Endothelial cell of umbilical vein (primary cell): ENCODE measurements around the gene CAPG. TPM values are rescaled to one million over a fixed set of nuclear protein-coding genes. Genes with fewer than 3 reads are reported as not detected.

Source experiments
- BruUV-seq: library from RNA; stranded (reverse); fragments of 400-500 nt; replicated peaks from 2 replicates; lab custom pipeline; 2021; lab: Mats Ljungman, UMichigan
- CTCF ChIA-PET: fragments of 300-600, 350-600 bp; sonication (Branson Sonifier 250); formaldehyde crosslinking; loops from one replicate; lab custom pipeline; 2021; ENCODE audit warnings: antibody characterized with exemption, inconsistent platforms; lab: Charles Lee
- POLR2A ChIA-PET: fragments of 300-600, 350-600 bp; sonication (Branson Sonifier 250); formaldehyde crosslinking; loops from one replicate; lab custom pipeline; 2021; ENCODE audit warnings: antibody characterized with exemption, inconsistent platforms; lab: Charles Lee
- DNase-seq: peaks from one replicate; pipeline ENCODE4 v3.0.0-alpha.2; 2011; ENCODE audit warnings: low read depth, low spot score
- FAIRE-seq: peaks from 2 replicates; lab custom pipeline; 2011; peaks lifted over from hg19 to GRCh38; lab: Jason Lieb, UNC
- H2AFZ ChIP-seq: 2 replicates; pipeline ENCODE4 v1.6.0; 2012; ENCODE audit warnings: low read depth, low read length, control low read depth, inconsistent platforms
- H3K27ac ChIP-seq: 2 replicates; pipeline ENCODE4 v1.5.1; 2011; ENCODE audit warnings: low read depth, mild to moderate bottlenecking, control low read depth, low read length, moderate library complexity; ENCODE audit not compliant: insufficient read depth
- H3K27me3 ChIP-seq, 2 experiments: 2 replicates each; pipeline versions ENCODE4 v1.6.0 to v1.6.1; 2011; ENCODE audit warnings: low read length in 2 of 2, mixed read lengths in 1 of 2; ENCODE audit not compliant: control insufficient read depth in 2 of 2, insufficient read depth in 2 of 2
- H3K36me3 ChIP-seq, 2 experiments: 2 replicates in 1 of 2; 3 replicates in 1 of 2; pipeline ENCODE4 v1.5.1; 2011; ENCODE audit warnings: low read length in 2 of 2, mild to moderate bottlenecking in 1 of 2, moderate library complexity in 1 of 2; ENCODE audit not compliant: control insufficient read depth in 2 of 2, insufficient read depth in 2 of 2; ENCODE audit errors: extremely low read depth in 1 of 2
- H3K4me1 ChIP-seq: 3 replicates; pipeline ENCODE4 v1.5.1; 2011; ENCODE audit warnings: mild to moderate bottlenecking, low read length; ENCODE audit not compliant: control insufficient read depth, insufficient read depth; ENCODE audit errors: extremely low read depth
- H3K4me2 ChIP-seq: 2 replicates; pipeline ENCODE4 v1.6.1; 2011; ENCODE audit warnings: low read length, control low read depth, mixed read lengths; ENCODE audit not compliant: insufficient read depth
- H3K4me3 ChIP-seq, 3 experiments: fragments of 200-600 bp in 1 of 3; sonication (generic), shearing (Covaris generic) in 1 of 3; replicated peaks in 1 of 3; 2 replicates each; pipeline ENCODE4 v1.5.1; 2011 to 2016; ENCODE audit warnings: control low read depth in 3 of 3, low read length in 3 of 3, mild to moderate bottlenecking in 2 of 3, inconsistent platforms in 1 of 3, low read depth in 1 of 3, moderate library complexity in 1 of 3; ENCODE audit not compliant: insufficient read depth in 1 of 3
- H3K79me2 ChIP-seq: 2 replicates; pipeline ENCODE4 v1.6.0; 2012; ENCODE audit warnings: low read length, inconsistent platforms; ENCODE audit not compliant: control insufficient read depth, insufficient read depth
- H3K9ac ChIP-seq: replicated peaks from 2 replicates; pipeline ENCODE3; 2011; ENCODE audit warnings: low read length, control low read depth; ENCODE audit not compliant: insufficient read depth; ENCODE audit errors: extremely low read depth
- H3K9me1 ChIP-seq: replicated peaks from 3 replicates; pipeline ENCODE4 v1.6.0; 2011; ENCODE audit warnings: mild to moderate bottlenecking, low read length; ENCODE audit not compliant: control insufficient read depth, insufficient read depth; ENCODE audit errors: extremely low read depth
- H3K9me3 ChIP-seq: replicated peaks from 2 replicates; pipeline ENCODE4 v1.5.1; 2012; ENCODE audit warnings: low read length, inconsistent platforms; ENCODE audit not compliant: control insufficient read depth, insufficient read depth
- H4K20me1 ChIP-seq: replicated peaks from 2 replicates; pipeline ENCODE3; 2011; ENCODE audit warnings: mild to moderate bottlenecking, low read length; ENCODE audit not compliant: control insufficient read depth, insufficient read depth; ENCODE audit errors: extremely low read depth
- CTCF ChIP-seq, 2 donors: IDR thresholded peaks; 1 replicate in 1 of 2; 2 replicates in 1 of 2; pipeline ENCODE4 v1.5.1; 2011; ENCODE audit warnings: low read length in 2 of 2, mild to moderate bottlenecking in 2 of 2, moderate library complexity in 2 of 2, control low read depth in 1 of 2, inconsistent platforms in 1 of 2, low read depth in 1 of 2; ENCODE audit not compliant: insufficient read depth in 1 of 2; ENCODE audit errors: extremely low read depth in 1 of 2
- EZH2 ChIP-seq: IDR thresholded peaks from 2 replicates; pipeline ENCODE4 v1.6.1; 2012; ENCODE audit warnings: borderline replicate concordance, low read depth, mild to moderate bottlenecking, moderate library complexity, low read length, inconsistent platforms; ENCODE audit not compliant: severe bottlenecking
- FOS ChIP-seq: IDR thresholded peaks from 2 replicates; pipeline ENCODE4 v1.6.1; 2011; ENCODE audit warnings: mild to moderate bottlenecking, low read length, moderate library complexity, borderline replicate concordance; ENCODE audit not compliant: insufficient read depth
- GATA2 ChIP-seq: IDR thresholded peaks from 2 replicates; pipeline ENCODE4 v1.7.0; 2011; ENCODE audit warnings: low read depth, mild to moderate bottlenecking, moderate library complexity, mixed read lengths, low read length; ENCODE audit not compliant: insufficient read length, insufficient read depth
- JUN ChIP-seq: IDR thresholded peaks from 2 replicates; pipeline ENCODE4 v1.6.1; 2011; ENCODE audit warnings: borderline replicate concordance, low read depth; ENCODE audit not compliant: insufficient read length, insufficient read depth
- MAX ChIP-seq: IDR thresholded peaks from 2 replicates; pipeline ENCODE4 v1.6.1; 2011; ENCODE audit not compliant: insufficient read depth, insufficient read length
- MYC ChIP-seq: IDR thresholded peaks from one replicate; pipeline ENCODE4 v1.6.1; 2011; ENCODE audit warnings: mild to moderate bottlenecking, low read depth, low read length
- POLR2A ChIP-seq: IDR thresholded peaks from 2 replicates; pipeline ENCODE4 v1.6.1; 2012; ENCODE audit warnings: low read depth, mild to moderate bottlenecking, control low read depth, low read length
- POLR2AphosphoS5 ChIP-seq: IDR thresholded peaks from 2 replicates; pipeline ENCODE4 v1.6.1; 2012; ENCODE audit warnings: low read depth, mild to moderate bottlenecking, control low read depth, low read length, moderate library complexity; ENCODE audit not compliant: insufficient read depth
- dilution Hi-C: fragments of 300-500 bp; cut with MboI; formaldehyde crosslinking; loops from one replicate; pipeline ENCODE4 v1.15.0; 2019; ENCODE audit warnings: low sequenced_read_pairs; ENCODE audit not compliant: extremely low pct_ligation_motif_present
- intact Hi-C: fragments of 100-400 bp; cut with micrococcal nuclease; formaldehyde crosslinking; loops from one replicate; pipeline ENCODE4 v1.10.0; 2022
- polyA plus RNA-seq, 4 experiments: library from polyadenylated mRNA; depleted of rRNA in 3 of 4; stranded (reverse) in 3 of 4; unstranded in 1 of 4; fragments of >200 nt; gene quantifications; 2 replicates each; pipeline versions ENCODE4 v1.2.1 to v1.2.3, GENCODE V29; 2011 to 2012; ENCODE audit warnings: missing spikeins in 1 of 4
- total RNA-seq: library from RNA; stranded (reverse); gene quantifications from 2 replicates; pipeline ENCODE4 v1.2.3, GENCODE V29; 2021

CAPG gene
- total and polyA plus RNA-seq, 2 donors (not counting 3 experiments of a cell fraction or from before 2014, with no cell fraction given) = 107 to 115 TPM

GRCh38 chr2:85354286-85355072 lies 55.7 kb downstream of the CAPG start, which contains the start of the genes ELMOD3 and RETSAT:
Gene ELMOD3 (plus strand): TSS chr2:85354769. CDS start chr2:85357199, 2,430 bp downstream.
Gene RETSAT (minus strand): TSS chr2:85354528. CDS start chr2:85354507, 21 bp downstream.
- H3K27ac ChIP-seq = peak within 1 kb of the TSS; percentile 44
- H3K9me3 ChIP-seq = no peaks in the 10 kb centered on the region
- no peaks in the 10 kb centered on the region for H3K27me3 ChIP-seq
- peaks cover 7 to 17% of the 10 kb centered on the region in 2 experiments for H3K36me3 ChIP-seq
- no peaks in the 10 kb centered on the region for H3K9me1 ChIP-seq
- H3K9ac ChIP-seq = peak within 1 kb of the TSS; percentile 93
- peaks cover 17% of the 10 kb centered on the region for H3K79me2 ChIP-seq
- H4K20me1 ChIP-seq = no peaks in the 10 kb centered on the region
- TF ChIP-seq FOS (no peak), POLR2AphosphoS5 (peak; percentile 99), MYC (no peak), EZH2 (no peak), MAX (no peak), POLR2A (peak; percentile 98), JUN (no peak), GATA2 (no peak), CTCF (IDR thresholded peaks at IDR 0.05; ENCODE audit: extremely low read depth in 1 of 2, insufficient read depth in 1 of 2, low read depth in 1 of 2, low read length in 2 of 2) (no peak)
- H3K4me1 ChIP-seq = peaks cover 8% of the 10 kb centered on the region
- FAIRE-seq (peak; percentile 99), DNase-seq (peak; percentile 99)
- H3K4me3 ChIP-seq = peak within 1 kb of the TSS; percentile 78 to 97 (median 87)
- peak within 1 kb of the TSS; percentile 98 for H2AFZ ChIP-seq
- POLR2A ChIA-PET = interaction anchor here (0.5 to 1.9 kb wide), 9 partner anchors 9 to 194 kb away, joined by 3 to 22 read pairs (median 3); partner anchors contain the start of genes MAT2A and TGOLN2
- H3K4me2 ChIP-seq = peak within 1 kb of the TSS; percentile 77
- intact Hi-C loops = loop anchor here (1.0 to 5.0 kb wide), 3 partner anchors 26 to 198 kb away; partner anchors contain the start of gene SH2D6
- no TSS peak for BruUV-seq
- dilution Hi-C loops = no loop called here
- CTCF ChIA-PET = interaction anchor here (0.5 to 1.8 kb wide), 12 partner anchors 11 to 288 kb away, joined by 3 to 8 read pairs (median 3); partner anchors contain the start of genes RNF181 and TGOLN2
